LNCAP (cell line): ENCODE measurements around the gene COBLL1.

Source experiments
- TF ChIP-seq, protein P1 (sequence below): fragments of 450-650 bp; IDR thresholded peaks from 2 replicates; pipeline ENCODE4 v1.5.1; 2017; ENCODE audit warnings: mild to moderate bottlenecking

COBLL1 gene

GRCh38 chr2:164824872-164825271, 16.8 kb downstream of the COBLL1 start:
- TF ChIP-seq, protein P1, sequence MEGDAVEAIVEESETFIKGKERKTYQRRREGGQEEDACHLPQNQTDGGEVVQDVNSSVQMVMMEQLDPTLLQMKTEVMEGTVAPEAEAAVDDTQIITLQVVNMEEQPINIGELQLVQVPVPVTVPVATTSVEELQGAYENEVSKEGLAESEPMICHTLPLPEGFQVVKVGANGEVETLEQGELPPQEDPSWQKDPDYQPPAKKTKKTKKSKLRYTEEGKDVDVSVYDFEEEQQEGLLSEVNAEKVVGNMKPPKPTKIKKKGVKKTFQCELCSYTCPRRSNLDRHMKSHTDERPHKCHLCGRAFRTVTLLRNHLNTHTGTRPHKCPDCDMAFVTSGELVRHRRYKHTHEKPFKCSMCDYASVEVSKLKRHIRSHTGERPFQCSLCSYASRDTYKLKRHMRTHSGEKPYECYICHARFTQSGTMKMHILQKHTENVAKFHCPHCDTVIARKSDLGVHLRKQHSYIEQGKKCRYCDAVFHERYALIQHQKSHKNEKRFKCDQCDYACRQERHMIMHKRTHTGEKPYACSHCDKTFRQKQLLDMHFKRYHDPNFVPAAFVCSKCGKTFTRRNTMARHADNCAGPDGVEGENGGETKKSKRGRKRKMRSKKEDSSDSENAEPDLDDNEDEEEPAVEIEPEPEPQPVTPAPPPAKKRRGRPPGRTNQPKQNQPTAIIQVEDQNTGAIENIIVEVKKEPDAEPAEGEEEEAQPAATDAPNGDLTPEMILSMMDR: no peak

DNA sequence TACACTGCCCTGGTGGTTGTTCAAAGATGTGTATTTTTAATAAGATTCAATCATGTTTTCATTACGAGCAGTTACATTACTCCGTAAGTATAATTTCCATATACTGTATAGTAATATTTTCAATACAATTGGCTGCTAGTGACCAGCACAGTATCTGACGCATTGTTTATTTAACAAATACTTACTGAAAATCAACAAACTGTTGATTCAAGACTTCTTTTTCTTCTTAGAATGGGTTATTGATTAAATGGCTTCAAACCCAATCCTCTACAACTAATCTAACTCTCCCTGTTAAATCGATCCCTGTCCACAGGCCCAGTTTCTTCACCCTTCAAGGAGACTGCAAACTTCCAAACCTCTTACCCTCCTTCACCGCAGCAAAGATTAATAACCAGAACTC, 18.5 kb downstream of the COBLL1 start:
- TF ChIP-seq, protein P1: no peak

- TF ChIP-seq, protein P1: no peak
These were observed 20.3 kb downstream of the COBLL1 start for GRCh38 chr2:164821338-164821737.

DNA sequence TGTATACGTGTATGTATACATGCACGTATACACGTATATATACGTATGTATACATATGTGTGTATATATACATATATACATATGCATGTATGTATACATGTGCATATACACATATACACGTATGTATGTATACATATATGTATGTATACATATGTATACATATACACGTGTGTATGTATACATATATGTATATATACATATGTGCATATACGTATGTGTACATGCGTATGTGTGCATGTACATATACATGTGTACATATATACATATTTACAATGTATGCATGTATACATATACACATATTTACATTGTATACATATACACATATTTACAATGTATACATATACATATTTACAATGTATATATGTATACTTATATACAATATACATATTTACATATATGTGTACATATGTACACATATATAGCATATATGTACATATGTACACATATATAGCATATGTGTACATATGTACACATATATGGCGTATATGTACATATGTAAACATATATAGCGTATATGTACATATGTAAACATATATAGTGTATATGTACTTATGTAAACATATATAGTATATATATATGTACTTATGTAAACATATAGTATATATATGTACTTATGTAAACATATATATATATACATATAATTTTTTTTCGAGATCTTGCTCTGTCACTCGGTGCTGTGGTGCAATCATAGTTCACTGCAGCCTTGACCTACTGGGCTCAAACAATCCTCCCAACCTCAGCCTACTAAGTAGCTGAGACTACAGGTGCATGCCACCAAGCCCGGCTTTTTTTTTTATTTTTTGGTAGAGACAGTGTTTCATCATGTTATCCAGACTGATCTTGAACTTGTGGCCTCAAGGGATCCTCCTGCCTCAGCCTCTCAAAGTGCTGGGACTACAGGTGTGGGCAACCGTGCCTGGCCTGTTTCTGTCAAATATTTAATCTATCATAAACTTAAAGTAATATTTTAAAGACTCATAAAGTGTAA, 23.2 kb downstream of the COBLL1 start:
- TF ChIP-seq, protein P1: no peak

DNA sequence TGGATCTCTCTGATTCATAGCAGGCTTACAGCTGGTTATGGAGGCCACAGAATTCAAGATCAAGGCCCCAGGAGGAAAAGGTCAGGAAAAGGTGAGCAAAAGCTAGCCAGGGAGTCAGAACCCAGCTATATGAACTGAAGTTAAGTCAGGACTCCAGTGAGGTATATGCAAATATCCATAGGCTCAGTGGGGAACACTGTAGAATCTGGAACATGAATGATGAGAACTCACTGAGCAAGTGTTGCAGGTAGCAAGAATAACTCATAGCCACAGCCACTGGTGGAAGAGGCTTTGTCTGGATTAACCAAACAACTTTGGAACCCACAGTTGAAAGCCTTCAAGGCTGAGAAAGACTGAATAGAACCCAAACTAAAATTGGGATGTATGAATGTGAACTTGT, 24.7 kb downstream of the COBLL1 start:
- TF ChIP-seq, protein P1: no peak

DNA sequence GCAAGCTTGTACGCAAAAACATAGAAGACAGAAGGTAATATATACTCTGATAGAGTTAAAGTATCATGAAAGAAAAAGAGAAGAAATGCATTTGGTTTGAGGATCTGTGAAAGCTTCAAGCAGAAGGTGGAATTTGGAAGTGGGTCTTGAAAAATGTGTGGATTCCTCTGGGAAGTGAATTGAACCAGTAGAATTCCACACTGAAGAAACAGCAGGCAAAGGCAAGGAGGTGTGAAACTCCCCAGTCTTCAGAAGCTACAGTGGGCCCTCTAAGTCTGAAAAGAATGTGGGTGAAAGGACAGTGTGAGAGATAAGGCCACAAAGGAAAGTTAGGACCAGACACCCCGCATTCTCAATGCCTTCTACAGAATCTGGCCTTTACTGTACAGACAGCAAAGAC, 25.6 kb downstream of the COBLL1 start:
- TF ChIP-seq, protein P1: no peak

GRCh38 chr2:164815071-164815793, 26.4 kb downstream of the COBLL1 start:
- TF ChIP-seq, protein P1: no peak
